Glutamatergic neuron (in vitro differentiated cells): ENCODE results near the gene ZNF469. TPM values are rescaled to one million over a fixed set of nuclear protein-coding genes. Genes with fewer than 3 reads are reported as not detected.

Experiments
- DNase-seq: peaks from one replicate; pipeline ENCODE4 v3.0.0; 2022
- H3K27ac Mint-ChIP-seq: one replicate; pipeline ENCODE4 v1.8.0; 2020; ENCODE audit warnings: mild to moderate bottlenecking, mixed read lengths, inconsistent platforms; ENCODE audit not compliant: unreplicated experiment
- H3K27me3 Mint-ChIP-seq: one replicate; pipeline ENCODE4 v1.8.0; 2020; ENCODE audit warnings: mild to moderate bottlenecking, moderate library complexity, mixed read lengths, inconsistent platforms; ENCODE audit not compliant: unreplicated experiment
- H3K36me3 Mint-ChIP-seq: one replicate; pipeline ENCODE4 v1.8.0; 2020; ENCODE audit warnings: mild to moderate bottlenecking, mixed read lengths, inconsistent platforms; ENCODE audit not compliant: unreplicated experiment
- H3K4me1 Mint-ChIP-seq: one replicate; pipeline ENCODE4 v1.8.0; 2020; ENCODE audit warnings: mild to moderate bottlenecking, low read depth, mixed read lengths, inconsistent platforms; ENCODE audit not compliant: unreplicated experiment
- H3K4me3 Mint-ChIP-seq: one replicate; pipeline ENCODE4 v1.8.0; 2020; ENCODE audit warnings: mild to moderate bottlenecking, mixed read lengths, inconsistent platforms; ENCODE audit not compliant: unreplicated experiment
- H3K9me3 Mint-ChIP-seq: one replicate; pipeline ENCODE4 v1.8.0; 2020; ENCODE audit warnings: mild to moderate bottlenecking, moderate library complexity, mixed read lengths, inconsistent platforms; ENCODE audit not compliant: unreplicated experiment
- CTCF ChIP-seq: fragments of 200-600 bp; sonication (generic); IDR thresholded peaks from one replicate; pipeline ENCODE4 v1.5.0; 2021; ENCODE audit not compliant: partially characterized antibody, unreplicated experiment
- total RNA-seq: library from RNA; stranded (reverse); fragmentation: NEBNext Ultra II Directional; extraction: Animal tissue kit (Norgen Biotek cat#: 25700); gene quantifications from one replicate; pipeline ENCODE4 v1.2.1, GENCODE V29; 2021; ENCODE audit not compliant: unreplicated experiment

The ZNF469 gene
- total RNA-seq, 1 donor from 2014 or later, result 0.56 TPM

- Mint-ChIP-seq H3K27me3 (peaks cover 5% of the 10 kb centered on the region), H3K4me1 (no peaks in the 10 kb centered on the region), H3K4me3 (no peak overlapping the region), H3K36me3 (no peaks in the 10 kb centered on the region), H3K27ac (no peak overlapping the region), H3K9me3 (peaks cover 7% of the 10 kb centered on the region)
- no peak for DNase-seq
- TF ChIP-seq CTCF, result no peak
Measured at GRCh38 chr16:88415713-88416323, 33.1 kb downstream of the ZNF469 start.

GRCh38 chr16:88416686-88417085, 33.9 kb downstream of the ZNF469 start:
- Mint-ChIP-seq H3K36me3 (no peaks in the 10 kb centered on the region), H3K9me3 (peaks cover 7% of the 10 kb centered on the region), H3K4me1 (no peaks in the 10 kb centered on the region), H3K27ac (no peak overlapping the region), H3K27me3 (peaks cover 2% of the 10 kb centered on the region), H3K4me3 (no peak overlapping the region)
- TF ChIP-seq CTCF, result no peak
- no peak for DNase-seq

GRCh38 chr16:88417684-88418476, 35.1 kb downstream of the ZNF469 start:
- peaks cover 3% of the 10 kb centered on the region for H3K9me3 Mint-ChIP-seq
- H3K4me1 Mint-ChIP-seq, result no peaks in the 10 kb centered on the region
- no peak for TF ChIP-seq CTCF
- DNase-seq, result no peak
- no peak overlapping the region for H3K27ac Mint-ChIP-seq
- H3K36me3 Mint-ChIP-seq, result no peaks in the 10 kb centered on the region
- H3K27me3 Mint-ChIP-seq, result peaks cover 6% of the 10 kb centered on the region
- H3K4me3 Mint-ChIP-seq, result no peak overlapping the region

- no peak for TF ChIP-seq CTCF
- H3K4me1 Mint-ChIP-seq, result no peaks in the 10 kb centered on the region
- H3K36me3 Mint-ChIP-seq, result no peaks in the 10 kb centered on the region
- no peak for DNase-seq
- no peak overlapping the region for H3K4me3 Mint-ChIP-seq
- peaks cover 3% of the 10 kb centered on the region for H3K9me3 Mint-ChIP-seq
- no peak overlapping the region for H3K27ac Mint-ChIP-seq
- peaks cover 6% of the 10 kb centered on the region for H3K27me3 Mint-ChIP-seq
Measured at GRCh38 chr16:88418869-88419268, 36.1 kb downstream of the ZNF469 start.

GRCh38 chr16:88419790-88420189, 37.0 kb downstream of the ZNF469 start:
- peaks cover 4% of the 10 kb centered on the region for H3K4me1 Mint-ChIP-seq
- no peak overlapping the region for H3K4me3 Mint-ChIP-seq
- no peak overlapping the region for H3K27ac Mint-ChIP-seq
- no peak for DNase-seq
- H3K27me3 Mint-ChIP-seq, result peaks cover 7% of the 10 kb centered on the region
- TF ChIP-seq CTCF, result no peak
- H3K36me3 Mint-ChIP-seq, result no peaks in the 10 kb centered on the region
- H3K9me3 Mint-ChIP-seq, result peaks cover 3% of the 10 kb centered on the region
